Hematopoietic multipotent progenitor cell treated with erythropoietin and hydrocortisone succinate and interleukin-3 and kit ligand, for 15 days (in vitro differentiated cells): ENCODE data around the gene CRLF2.
"Not testable (repeated sequence)": the region's sequence is repeated elsewhere in the genome, so short reads cannot be mapped to it uniquely, and the experiment has no call there.

Source experiments
- DNase-seq: peaks from one replicate; pipeline ENCODE4 v3.0.0-alpha.2; 2015; ENCODE audit warnings: low spot score

The CRLF2 gene

GRCh38 chrX:1167918-1168481 is 44.4 kb downstream of the CRLF2 start:
- DNase-seq = no peak

GRCh38 chrX:1167466-1167865 is 45.0 kb downstream of the CRLF2 start:
- DNase-seq = no peak

DNA sequence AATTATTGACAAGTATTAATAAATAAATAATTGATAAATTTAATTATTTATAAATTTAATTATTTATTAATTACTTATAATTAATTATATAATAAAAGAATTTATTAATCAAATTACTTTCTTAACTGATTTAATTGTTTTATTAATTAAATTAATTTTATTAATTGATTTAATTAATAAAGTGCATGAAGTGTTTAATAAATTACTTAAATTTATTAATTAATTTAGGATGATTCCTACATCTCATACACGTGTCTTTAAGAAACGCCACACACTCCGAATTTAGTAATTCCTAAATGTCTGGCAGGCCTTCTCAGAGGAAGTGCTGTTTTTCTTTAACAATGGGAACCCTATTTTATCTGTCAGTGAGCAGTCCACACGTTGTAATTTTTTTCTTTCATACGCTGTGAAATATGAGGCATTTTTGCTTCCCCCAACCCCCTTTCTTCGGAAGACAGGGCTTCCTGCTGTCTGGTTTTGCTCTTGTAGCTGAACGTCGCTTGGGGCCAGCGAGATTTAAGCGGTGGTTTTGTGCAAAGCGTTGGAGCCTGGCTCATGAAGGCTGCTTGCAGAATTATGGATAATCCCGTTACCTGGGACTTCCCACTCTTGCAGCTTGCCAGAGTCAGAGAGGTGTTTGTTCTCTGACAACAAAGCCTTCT is 46.8 kb downstream of the CRLF2 start:
- DNase-seq = no peak

- DNase-seq = no peak
Measured at GRCh38 chrX:1164322-1165288, 47.8 kb downstream of the CRLF2 start.

- no peak for DNase-seq
Measured at GRCh38 chrX:1163231-1163630, 49.2 kb downstream of the CRLF2 start.

DNA sequence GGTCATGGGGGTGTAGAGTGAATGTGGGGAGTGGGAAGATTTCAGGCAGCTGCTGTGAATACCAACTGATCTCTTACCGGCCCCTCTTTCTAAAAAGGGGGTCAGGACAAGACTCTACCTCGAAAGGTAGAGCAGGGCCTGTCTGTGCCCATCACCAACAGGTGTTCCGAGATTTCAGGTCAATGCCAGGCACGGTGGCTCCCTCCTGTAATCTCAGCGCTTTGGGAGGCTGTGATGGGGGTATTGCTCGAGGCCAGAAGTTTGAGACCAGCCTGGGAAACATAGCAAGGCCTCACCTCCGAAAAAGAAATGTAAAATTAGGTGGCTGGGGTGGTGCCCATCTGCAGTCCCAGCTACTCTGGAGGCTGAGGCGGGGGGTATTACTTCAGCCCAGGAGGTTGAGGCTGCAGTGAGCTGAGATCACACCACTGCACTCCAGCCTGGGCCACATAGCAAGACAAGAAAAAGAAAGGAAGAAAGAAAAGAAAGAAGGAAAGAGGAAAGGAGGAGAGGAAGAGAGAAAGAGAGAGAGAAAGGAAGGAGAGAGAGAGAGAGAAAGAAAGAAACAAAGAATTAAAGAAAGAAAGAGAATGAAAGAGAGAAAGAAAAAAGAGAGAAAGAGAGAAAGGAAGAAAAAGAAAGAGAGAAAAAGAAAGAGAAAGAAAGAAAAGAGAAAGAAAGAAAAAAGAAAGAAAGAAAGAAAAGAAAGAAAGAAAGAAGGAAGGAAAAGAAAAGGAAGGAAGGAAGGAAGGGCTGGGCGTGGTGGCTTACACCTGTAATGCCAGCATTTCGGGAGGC is 50.1 kb downstream of the CRLF2 start:
- DNase-seq = no peak

GRCh38 chrX:1159548-1159947 is 52.9 kb downstream of the CRLF2 start:
- no peak for DNase-seq

DNA sequence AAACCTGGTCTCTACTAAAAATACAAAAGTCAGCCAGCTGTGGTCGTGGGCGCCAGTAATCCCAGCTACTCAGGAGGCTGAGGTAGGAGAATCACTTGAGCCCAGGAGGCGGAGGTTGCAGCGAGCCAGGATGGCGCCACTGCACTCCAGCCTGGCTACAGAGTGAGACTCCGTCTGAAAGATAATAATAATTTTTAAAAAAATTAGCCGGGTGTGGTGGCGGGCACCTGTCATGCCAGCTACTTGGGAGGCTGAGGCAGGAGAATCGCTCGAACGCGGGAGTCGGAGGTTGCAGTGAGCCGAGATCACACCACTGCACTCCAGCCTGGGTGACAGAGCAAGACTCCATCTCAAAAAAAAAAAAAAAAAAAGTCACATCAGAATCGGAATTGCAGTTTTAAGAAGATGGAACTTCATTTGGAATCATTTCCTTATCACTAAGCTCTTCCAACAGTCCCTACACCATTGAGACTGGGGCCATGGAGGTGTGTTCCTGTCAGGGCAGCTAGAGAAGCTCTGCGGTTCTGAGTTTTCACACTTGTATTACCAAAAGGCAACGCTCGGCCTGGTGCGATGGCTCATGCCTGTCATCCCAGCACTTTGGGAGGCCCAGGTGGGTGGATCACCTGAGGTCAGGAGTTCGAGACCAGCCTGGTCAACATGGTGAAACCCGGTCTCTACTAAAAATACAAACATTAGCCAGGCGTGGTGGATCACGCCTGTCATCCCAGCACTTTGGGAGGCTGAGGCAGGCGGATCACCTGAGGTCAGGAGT is 55.6 kb downstream of the CRLF2 start:
- not testable (repeated sequence) for DNase-seq

DNA sequence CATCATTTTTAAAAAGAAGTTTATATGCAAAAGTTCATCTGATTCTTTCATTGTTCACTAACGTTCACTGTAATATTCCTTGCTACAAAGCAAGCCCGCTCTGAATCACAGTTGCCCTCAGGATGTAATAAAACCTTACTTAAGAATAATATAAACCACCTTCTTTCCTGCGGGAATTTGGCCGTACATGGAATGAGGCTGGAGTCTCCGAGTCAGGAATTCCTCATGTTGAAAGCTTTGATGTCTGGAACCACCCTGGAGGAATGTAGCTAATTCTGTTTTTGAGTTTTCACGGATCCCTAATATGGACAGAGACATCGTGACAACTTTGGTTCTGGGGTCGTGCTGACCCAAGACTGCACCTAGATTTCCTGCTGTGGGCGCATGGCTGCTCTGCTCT is 58.5 kb downstream of the CRLF2 start:
- DNase-seq = no peak

- DNase-seq = no peak
Measured at GRCh38 chrX:1152090-1152489, 60.4 kb downstream of the CRLF2 start.

DNA sequence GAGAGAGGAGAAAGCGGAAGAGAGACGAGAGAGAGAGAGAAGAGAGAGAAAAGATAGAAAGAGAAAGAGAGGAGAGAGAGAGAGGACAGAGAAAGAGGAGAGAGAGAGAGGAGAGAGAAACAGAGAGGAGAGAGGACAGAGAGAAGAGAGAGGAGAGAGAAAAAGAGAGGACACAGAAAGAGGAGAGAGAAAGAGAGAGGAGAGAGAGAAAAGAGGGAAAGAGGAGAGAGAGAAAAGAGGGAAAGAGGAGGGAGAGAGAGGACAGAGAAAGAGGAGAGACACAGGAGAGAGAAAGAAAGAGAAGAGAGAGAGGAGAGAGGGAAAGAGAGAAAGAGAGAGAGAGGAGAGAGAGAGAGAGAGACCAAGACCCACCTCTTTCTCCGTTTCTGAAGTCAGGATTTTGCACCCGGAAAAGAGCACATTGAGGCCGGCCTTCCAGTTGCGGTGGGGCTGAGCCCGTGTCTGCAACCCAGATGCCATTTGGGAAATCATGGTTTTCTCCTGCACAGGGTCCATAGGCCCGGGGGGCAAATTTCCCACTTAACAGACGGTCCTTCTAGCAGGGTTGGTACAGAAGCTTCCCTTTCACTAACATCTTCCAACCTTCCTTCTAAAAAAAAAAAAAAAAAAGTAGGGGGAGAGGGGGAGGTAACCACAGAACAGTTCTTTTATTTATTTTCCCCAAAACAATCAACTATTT is 60.9 kb downstream of the CRLF2 start:
- no peak for DNase-seq

- DNase-seq = no peak
Measured at GRCh38 chrX:1150569-1151347, 61.7 kb downstream of the CRLF2 start.

- no peak for DNase-seq
Measured at GRCh38 chrX:1147611-1148515, 64.6 kb downstream of the CRLF2 start.

DNA sequence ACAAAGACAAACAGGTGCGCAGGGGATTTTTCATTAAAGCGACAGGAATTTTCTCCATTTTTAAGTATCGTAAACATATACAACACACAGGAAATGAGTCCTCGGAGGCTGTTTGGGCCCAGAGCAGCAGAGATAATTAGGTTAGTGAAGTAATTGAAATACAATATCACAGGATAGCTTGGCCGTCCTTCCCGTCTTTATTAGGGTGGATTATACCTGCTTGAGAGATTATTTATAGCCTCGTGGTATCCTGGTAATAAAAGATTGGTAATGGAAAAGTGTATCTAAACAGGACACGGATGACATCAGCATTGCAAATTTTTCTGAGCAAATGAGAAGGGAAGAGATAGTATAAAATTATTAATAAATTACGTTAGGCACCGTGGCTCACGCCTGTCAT is 68.2 kb downstream of the CRLF2 start:
- DNase-seq = no peak
